Neural cell (in vitro differentiated cells): ENCODE results near the gene PTCH1. TPM values are rescaled to one million over a fixed set of nuclear protein-coding genes. Genes with fewer than 3 reads are reported as not detected.

Experiments used
- H2AFZ ChIP-seq: fragments of 200-600, 300-800 bp; sonication (generic), shearing (Covaris generic); 2 replicates; pipeline ENCODE4 v1.6.0; 2014; ENCODE audit warnings: low read depth, mild to moderate bottlenecking, antibody characterized with exemption, low read length, moderate library complexity
- H3F3A ChIP-seq: fragments of 200-600 bp; shearing (Covaris generic); 2 replicates; pipeline ENCODE4 v1.6.1; 2016; ENCODE audit warnings: mild to moderate bottlenecking, moderate library complexity, mixed read lengths, antibody characterized with exemption, low read length; ENCODE audit not compliant: insufficient read depth, poor library complexity, severe bottlenecking
- H3K27ac ChIP-seq: fragments of 200-600, 300-800 bp; sonication (generic), shearing (Covaris generic); 2 replicates; pipeline ENCODE4 v1.5.1; 2014; ENCODE audit warnings: mild to moderate bottlenecking, low read length, moderate library complexity
- H3K27me3 ChIP-seq: fragments of 300-800, 200-600 bp; sonication (generic), shearing (Covaris generic); 2 replicates; pipeline ENCODE4 v1.6.0; 2014; ENCODE audit warnings: mild to moderate bottlenecking, low read depth, low read length, moderate library complexity; ENCODE audit not compliant: insufficient read depth
- H3K36me3 ChIP-seq: fragments of 300-800, 200-600 bp; sonication (generic), shearing (Covaris generic); 2 replicates; pipeline ENCODE4 v1.5.1; 2014; ENCODE audit warnings: mild to moderate bottlenecking, antibody characterized with exemption, low read length, moderate library complexity; ENCODE audit not compliant: insufficient read depth
- H3K4me2 ChIP-seq: fragments of 300-800, 200-600 bp; sonication (generic), shearing (Covaris generic); 2 replicates; pipeline ENCODE4 v1.6.0; 2014; ENCODE audit warnings: mild to moderate bottlenecking, low read length
- H3K4me3 ChIP-seq: fragments of 300-800, 200-600 bp; sonication (generic), shearing (Covaris generic); 2 replicates; pipeline ENCODE4 v1.5.1; 2014; ENCODE audit warnings: mild to moderate bottlenecking, low read length, moderate library complexity
- H3K79me2 ChIP-seq: fragments of 200-600 bp; shearing (Covaris generic); replicated peaks from 2 replicates; pipeline ENCODE4 v1.6.0; 2014; ENCODE audit warnings: mild to moderate bottlenecking, low read length, moderate library complexity; ENCODE audit not compliant: insufficient read depth
- H3K9ac ChIP-seq: fragments of 300-800, 200-600 bp; sonication (generic), shearing (Covaris generic); 2 replicates; pipeline ENCODE4 v1.6.1; 2016; ENCODE audit warnings: mild to moderate bottlenecking, low read length, mixed read lengths
- H3K9me2 ChIP-seq: fragments of 200-600 bp; shearing (Covaris generic); 2 replicates; pipeline ENCODE4 v1.6.1; 2016; ENCODE audit warnings: mild to moderate bottlenecking, low read length, mixed read lengths; ENCODE audit not compliant: insufficient read depth
- H3K9me3 ChIP-seq: fragments of 200-600, 300-800 bp; sonication (generic), shearing (Covaris generic); 2 replicates; pipeline ENCODE4 v1.6.1; 2016; ENCODE audit warnings: mild to moderate bottlenecking, mixed run types, low read length, moderate library complexity, mixed read lengths
- H4K20me1 ChIP-seq: fragments of 200-600 bp; shearing (Covaris generic); 2 replicates; pipeline ENCODE4 v1.6.1; 2016; ENCODE audit warnings: mild to moderate bottlenecking, mixed run types; ENCODE audit not compliant: insufficient read depth
- CTCF ChIP-seq: fragments of 450-650 bp; IDR thresholded peaks from 2 replicates; pipeline ENCODE4 v1.5.1; 2014; ENCODE audit warnings: antibody characterized with exemption, mild to moderate bottlenecking, moderate library complexity; ENCODE audit not compliant: poor library complexity, severe bottlenecking
- EP300 ChIP-seq: fragments of 450-650 bp; conservative IDR thresholded peaks from 2 replicates; pipeline ENCODE4 v1.6.1; 2014; ENCODE audit warnings: antibody characterized with exemption, mild to moderate bottlenecking, moderate library complexity; ENCODE audit not compliant: poor library complexity, severe bottlenecking
- EZH2 ChIP-seq: fragments of 200-600, 300-800 bp; shearing (Covaris generic), sonication (generic); IDR thresholded peaks from 2 replicates; pipeline ENCODE4 v1.6.1; 2014; ENCODE audit warnings: antibody characterized with exemption, low read length, borderline replicate concordance, mild to moderate bottlenecking; ENCODE audit not compliant: insufficient read depth, poor library complexity, severe bottlenecking
- MXI1 ChIP-seq: fragments of 450-650 bp; conservative IDR thresholded peaks from 2 replicates; pipeline ENCODE4 v1.6.1; 2014; ENCODE audit warnings: antibody characterized with exemption, mild to moderate bottlenecking; ENCODE audit not compliant: poor library complexity, severe bottlenecking
- POLR2AphosphoS5 ChIP-seq: IDR thresholded peaks from 2 replicates; pipeline ENCODE4 v1.6.1; 2012
- RAD21 ChIP-seq: fragments of 450-650 bp; conservative IDR thresholded peaks from 2 replicates; pipeline ENCODE4 v1.6.1; 2014; ENCODE audit warnings: antibody characterized with exemption, mild to moderate bottlenecking, moderate library complexity
- SMC3 ChIP-seq: fragments of 450-650 bp; conservative IDR thresholded peaks from 2 replicates; pipeline ENCODE4 v1.6.1; 2014; ENCODE audit warnings: antibody characterized with exemption, mild to moderate bottlenecking, moderate library complexity; ENCODE audit not compliant: poor library complexity
- TAF1 ChIP-seq: IDR thresholded peaks from 2 replicates; pipeline ENCODE4 v1.6.1; 2012; ENCODE audit warnings: low read depth
- polyA plus RNA-seq: library from polyadenylated mRNA; depleted of rRNA; stranded (reverse); fragments of >200 nt; gene quantifications from 2 replicates; pipeline ENCODE4 v1.2.3, GENCODE V29; 2014
- TF ChIP-seq, protein P1 (sequence below): IDR thresholded peaks from 2 replicates; pipeline ENCODE4 v1.6.1; 2012; ENCODE audit warnings: borderline replicate concordance

PTCH1 gene
- polyA plus RNA-seq, 1 donor from 2014 or later, result 15.6 TPM

- no peaks in the 10 kb centered on the region for H3F3A ChIP-seq
- no peak overlapping the region for H2AFZ ChIP-seq
- no peak overlapping the region for H3K4me3 ChIP-seq
- H3K9ac ChIP-seq, result no peak overlapping the region
- H3K36me3 ChIP-seq, result peaks cover 12% of the 10 kb centered on the region
- TF ChIP-seq MXI1 (no peak), EZH2 (no peak), SMC3 (no peak), POLR2AphosphoS5 (no peak), EP300 (no peak)
- TF ChIP-seq, protein P1, sequence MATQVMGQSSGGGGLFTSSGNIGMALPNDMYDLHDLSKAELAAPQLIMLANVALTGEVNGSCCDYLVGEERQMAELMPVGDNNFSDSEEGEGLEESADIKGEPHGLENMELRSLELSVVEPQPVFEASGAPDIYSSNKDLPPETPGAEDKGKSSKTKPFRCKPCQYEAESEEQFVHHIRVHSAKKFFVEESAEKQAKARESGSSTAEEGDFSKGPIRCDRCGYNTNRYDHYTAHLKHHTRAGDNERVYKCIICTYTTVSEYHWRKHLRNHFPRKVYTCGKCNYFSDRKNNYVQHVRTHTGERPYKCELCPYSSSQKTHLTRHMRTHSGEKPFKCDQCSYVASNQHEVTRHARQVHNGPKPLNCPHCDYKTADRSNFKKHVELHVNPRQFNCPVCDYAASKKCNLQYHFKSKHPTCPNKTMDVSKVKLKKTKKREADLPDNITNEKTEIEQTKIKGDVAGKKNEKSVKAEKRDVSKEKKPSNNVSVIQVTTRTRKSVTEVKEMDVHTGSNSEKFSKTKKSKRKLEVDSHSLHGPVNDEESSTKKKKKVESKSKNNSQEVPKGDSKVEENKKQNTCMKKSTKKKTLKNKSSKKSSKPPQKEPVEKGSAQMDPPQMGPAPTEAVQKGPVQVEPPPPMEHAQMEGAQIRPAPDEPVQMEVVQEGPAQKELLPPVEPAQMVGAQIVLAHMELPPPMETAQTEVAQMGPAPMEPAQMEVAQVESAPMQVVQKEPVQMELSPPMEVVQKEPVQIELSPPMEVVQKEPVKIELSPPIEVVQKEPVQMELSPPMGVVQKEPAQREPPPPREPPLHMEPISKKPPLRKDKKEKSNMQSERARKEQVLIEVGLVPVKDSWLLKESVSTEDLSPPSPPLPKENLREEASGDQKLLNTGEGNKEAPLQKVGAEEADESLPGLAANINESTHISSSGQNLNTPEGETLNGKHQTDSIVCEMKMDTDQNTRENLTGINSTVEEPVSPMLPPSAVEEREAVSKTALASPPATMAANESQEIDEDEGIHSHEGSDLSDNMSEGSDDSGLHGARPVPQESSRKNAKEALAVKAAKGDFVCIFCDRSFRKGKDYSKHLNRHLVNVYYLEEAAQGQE, result no peak
- H3K27ac ChIP-seq, result no peak overlapping the region
- no peaks in the 10 kb centered on the region for H3K9me2 ChIP-seq
- H3K9me3 ChIP-seq, result no peaks in the 10 kb centered on the region
- H3K4me2 ChIP-seq, result no peak overlapping the region
- no peaks in the 10 kb centered on the region for H3K79me2 ChIP-seq
- no peaks in the 10 kb centered on the region for H3K27me3 ChIP-seq
- no peaks in the 10 kb centered on the region for H4K20me1 ChIP-seq
Measured at GRCh38 chr9:95446259-95446658, 70.5 kb downstream of the PTCH1 start.

DNA sequence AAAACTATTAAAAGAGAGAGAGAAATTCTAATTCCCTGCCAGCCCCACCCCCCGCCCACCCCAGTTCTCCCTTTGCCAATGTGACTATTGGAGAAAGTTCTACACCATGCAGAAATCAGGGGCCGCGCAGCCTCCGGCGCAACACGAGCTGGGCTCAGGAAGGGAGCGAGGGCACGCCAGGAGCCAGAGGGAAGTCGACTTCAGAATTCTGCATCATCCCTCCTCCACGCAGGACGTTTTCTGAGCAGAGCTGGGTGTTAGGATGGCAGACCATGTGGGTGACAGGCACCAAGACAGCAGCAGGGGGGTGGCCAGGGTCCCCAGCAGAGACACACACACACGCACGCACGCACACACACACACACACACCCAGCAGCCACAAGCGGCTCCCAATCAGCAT, 72.6 kb downstream of the PTCH1 start:
- no peak overlapping the region for H3K4me3 ChIP-seq
- H3K4me2 ChIP-seq, result no peak overlapping the region
- no peaks in the 10 kb centered on the region for H3F3A ChIP-seq
- peaks cover 12% of the 10 kb centered on the region for H3K36me3 ChIP-seq
- H4K20me1 ChIP-seq, result no peaks in the 10 kb centered on the region
- no peaks in the 10 kb centered on the region for H3K79me2 ChIP-seq
- H3K27ac ChIP-seq, result no peak overlapping the region
- no peak for TF ChIP-seq POLR2AphosphoS5
- TF ChIP-seq CTCF, result no peak
- TF ChIP-seq MXI1, result no peak
- TF ChIP-seq TAF1, result no peak
- TF ChIP-seq SMC3, result no peak
- no peak for TF ChIP-seq EZH2
- no peak for TF ChIP-seq EP300
- no peak for TF ChIP-seq RAD21
- TF ChIP-seq, protein P1, result no peak
- no peaks in the 10 kb centered on the region for H3K9me3 ChIP-seq
- no peaks in the 10 kb centered on the region for H3K27me3 ChIP-seq
- H3K9me2 ChIP-seq, result no peaks in the 10 kb centered on the region
- no peak overlapping the region for H3K9ac ChIP-seq
- H2AFZ ChIP-seq, result no peak overlapping the region
